ENCODE data around the gene SLC25A51. TPM values are rescaled to one million over a fixed set of nuclear protein-coding genes. Genes with fewer than 3 reads are reported as not detected.
"Not testable (repeated sequence)": the region's sequence is repeated elsewhere in the genome, so short reads cannot be mapped to it uniquely, and the experiment has no call there.

Gene SLC25A51
- total RNA-seq, 1 donor from 2014 or later, result 23.8 TPM

GRCh38 chr9:37897665-37898064, 6.3 kb downstream of the SLC25A51 start:
- Histone ChIP-seq H3K9me3 (no peaks in the 10 kb centered on the region), H3K36me3 (peaks cover 69% of the 10 kb centered on the region), H3K4me3 (no peak overlapping the region), H3K27ac (no peak overlapping the region), H3K4me1 (peaks cover 12% of the 10 kb centered on the region), H3K27me3 (ENCODE audit: low read depth) (no peaks in the 10 kb centered on the region)
- no peak for DNase-seq
- intact Hi-C loops (cut with DNase I), result no loop called here
- TF ChIP-seq CTCF (IDR thresholded peaks at IDR 0.05), result no peak
- ATAC-seq, result no peak

- Histone ChIP-seq H3K27ac (no peak overlapping the region), H3K27me3 (ENCODE audit: low read depth) (no peaks in the 10 kb centered on the region), H3K4me3 (no peak overlapping the region), H3K9me3 (no peaks in the 10 kb centered on the region), H3K4me1 (no peaks in the 10 kb centered on the region), H3K36me3 (peaks cover 65% of the 10 kb centered on the region)
- TF ChIP-seq CTCF (IDR thresholded peaks at IDR 0.05), result no peak
- ATAC-seq, result no peak
- no peak for DNase-seq
- intact Hi-C loops (cut with DNase I), result no loop called here
Observed at GRCh38 chr9:37892063-37892462, 11.9 kb downstream of the SLC25A51 start.

GRCh38 chr9:37891042-37891441, 12.9 kb downstream of the SLC25A51 start:
- H3K27ac ChIP-seq; intact Hi-C loops (cut with DNase I); H3K27me3 ChIP-seq (ENCODE audit: low read depth); H3K4me1 ChIP-seq; DNase-seq; H3K4me3 ChIP-seq; ATAC-seq; H3K9me3 ChIP-seq: not testable (repeated sequence)
- H3K36me3 ChIP-seq, result peaks cover 59% of the 10 kb centered on the region

GRCh38 chr9:37889536-37889935, 14.4 kb downstream of the SLC25A51 start:
- TF ChIP-seq CTCF (IDR thresholded peaks at IDR 0.05), result no peak
- Histone ChIP-seq H3K4me3 (no peak overlapping the region), H3K27me3 (ENCODE audit: low read depth) (no peaks in the 10 kb centered on the region), H3K36me3 (peaks cover 51% of the 10 kb centered on the region), H3K9me3 (no peaks in the 10 kb centered on the region), H3K4me1 (no peaks in the 10 kb centered on the region), H3K27ac (no peak overlapping the region)
- intact Hi-C loops (cut with DNase I), result no loop called here
- ATAC-seq (no peak), DNase-seq (no peak)

- DNase-seq; H3K27ac ChIP-seq; ATAC-seq; intact Hi-C loops (cut with DNase I); H3K4me3 ChIP-seq; H3K27me3 ChIP-seq (ENCODE audit: low read depth); H3K9me3 ChIP-seq; H3K4me1 ChIP-seq: not testable (repeated sequence)
- peaks cover 37% of the 10 kb centered on the region for H3K36me3 ChIP-seq
Observed at GRCh38 chr9:37887977-37888583, 15.8 kb downstream of the SLC25A51 start.

- intact Hi-C loops (cut with DNase I), result no loop called here
- TF ChIP-seq CTCF (IDR thresholded peaks at IDR 0.05), result no peak
- H3K9me3 ChIP-seq, result no peaks in the 10 kb centered on the region
Observed at GRCh38 chr9:37880916-37881479, 22.9 kb downstream of the SLC25A51 start.

More at GRCh38 chr9:37880916-37881479, 22.9 kb downstream of the SLC25A51 start:
- Histone ChIP-seq H3K27me3 (ENCODE audit: low read depth) (no peaks in the 10 kb centered on the region), H3K27ac (no peak overlapping the region), H3K4me3 (no peak overlapping the region), H3K4me1 (no peaks in the 10 kb centered on the region), H3K36me3 (peaks cover 39% of the 10 kb centered on the region)
- ATAC-seq (no peak), DNase-seq (no peak)
